GM21825 (cell line): ENCODE data around the gene TEAD4.
A peak's percentile ranks its signal among the peaks of the same experiment; 100 is the strongest.

Source experiments
- ATAC-seq: cut with Tn5 transposase; IDR thresholded peaks from one replicate; pipeline ENCODE4 v1.9.1; 2021; ENCODE audit warnings: mild to moderate bottlenecking, moderate library complexity; ENCODE audit not compliant: unreplicated experiment

The TEAD4 gene

GRCh38 chr12:3028108-3028507 lies 68.9 kb downstream of the TEAD4 start:
- no peak for ATAC-seq

- no peak for ATAC-seq
Observed at GRCh38 chr12:3030821-3031429, 71.7 kb downstream of the TEAD4 start.

GRCh38 chr12:3032161-3032560 lies 73.0 kb downstream of the TEAD4 start:
- no peak for ATAC-seq

GRCh38 chr12:3032770-3033538 lies 73.8 kb downstream of the TEAD4 start:
- ATAC-seq, result no peak

- no peak for ATAC-seq
Observed at GRCh38 chr12:3033539-3033867, 74.3 kb downstream of the TEAD4 start.

GRCh38 chr12:3034067-3034750 lies 75.0 kb downstream of the TEAD4 start:
- peak; percentile 68 for ATAC-seq

- no peak for ATAC-seq
Observed at GRCh38 chr12:3035171-3035570, 76.0 kb downstream of the TEAD4 start.

GRCh38 chr12:3035815-3036702 lies 76.9 kb downstream of the TEAD4 start:
- ATAC-seq, result no peak

- ATAC-seq, result no peak
Observed at GRCh38 chr12:3036901-3037600, 77.9 kb downstream of the TEAD4 start.

- no peak for ATAC-seq
Observed at GRCh38 chr12:3038166-3038565, 79.0 kb downstream of the TEAD4 start.

GRCh38 chr12:3038926-3039510 lies 79.8 kb downstream of the TEAD4 start:
- ATAC-seq, result no peak

GRCh38 chr12:3040026-3040656 lies 80.9 kb downstream of the TEAD4 start:
- ATAC-seq, result no peak

- no peak for ATAC-seq
Observed at GRCh38 chr12:3040663-3041544, 81.7 kb downstream of the TEAD4 start.

- ATAC-seq, result no peak
Observed at GRCh38 chr12:3041558-3042164, 82.5 kb downstream of the TEAD4 start.

GRCh38 chr12:3042394-3042793 lies 83.2 kb downstream of the TEAD4 start:
- ATAC-seq, result no peak

GRCh38 chr12:3042826-3043225 lies 83.6 kb downstream of the TEAD4 start:
- no peak for ATAC-seq

- ATAC-seq, result no peak
Observed at GRCh38 chr12:3043406-3043805, 84.2 kb downstream of the TEAD4 start.

GRCh38 chr12:3044141-3044630 lies 85.0 kb downstream of the TEAD4 start:
- ATAC-seq, result no peak
